NB4 (cell line): ENCODE measurements around the gene KDM1B.
"Not testable (repeated sequence)": the region's sequence is repeated elsewhere in the genome, so short reads cannot be mapped to it uniquely, and the experiment has no call there.

ENCODE experiments used
- DNase-seq: peaks from one replicate; pipeline ENCODE4 v3.0.0; 2010; ENCODE audit warnings: low read depth
- H3K4me3 ChIP-seq: one replicate; pipeline ENCODE4 v1.5.1; 2011; ENCODE audit warnings: mild to moderate bottlenecking, low read depth, low read length, moderate library complexity
- MYC ChIP-seq: IDR thresholded peaks from 2 replicates; pipeline ENCODE4 v1.6.1; 2011; ENCODE audit warnings: low read depth, low read length
- POLR2A ChIP-seq: IDR thresholded peaks from 2 replicates; pipeline ENCODE4 v1.6.1; 2011; ENCODE audit warnings: mild to moderate bottlenecking; ENCODE audit not compliant: insufficient read length; ENCODE audit errors: extremely low read depth
- TF ChIP-seq, protein P1 (sequence below): IDR thresholded peaks from 2 replicates; pipeline ENCODE4 v1.6.1; 2011; ENCODE audit warnings: low read depth, low read length
- TF ChIP-seq, protein P2 (sequence below): IDR thresholded peaks from one replicate; pipeline ENCODE4 v1.5.1; 2012; ENCODE audit warnings: low read depth, low read length

KDM1B gene

DNA sequence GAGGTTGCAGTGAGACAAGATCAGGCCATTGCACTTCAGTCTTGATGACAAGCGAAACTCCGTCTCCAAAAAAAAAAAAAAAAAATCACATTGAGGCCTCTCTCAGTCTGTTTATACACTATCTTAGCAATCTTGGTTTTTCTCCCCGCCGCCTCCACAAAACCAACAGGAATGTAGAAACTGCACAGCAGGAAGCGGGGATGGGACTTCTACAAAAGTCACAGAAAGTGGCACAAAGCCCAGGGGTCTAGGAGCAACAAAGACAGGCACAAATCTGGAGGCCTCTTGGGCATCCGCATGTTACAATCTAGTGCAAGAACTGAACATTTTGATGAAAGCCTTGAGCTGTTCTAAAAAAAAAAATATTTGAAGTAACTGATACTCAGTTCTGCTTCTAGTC lies 48.6 kb downstream of the KDM1B start:
- H3K4me3 ChIP-seq = no peak overlapping the region
- DNase-seq = no peak
- TF ChIP-seq, protein P1, sequence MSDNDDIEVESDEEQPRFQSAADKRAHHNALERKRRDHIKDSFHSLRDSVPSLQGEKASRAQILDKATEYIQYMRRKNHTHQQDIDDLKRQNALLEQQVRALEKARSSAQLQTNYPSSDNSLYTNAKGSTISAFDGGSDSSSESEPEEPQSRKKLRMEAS = no peak
- TF ChIP-seq, protein P2, sequence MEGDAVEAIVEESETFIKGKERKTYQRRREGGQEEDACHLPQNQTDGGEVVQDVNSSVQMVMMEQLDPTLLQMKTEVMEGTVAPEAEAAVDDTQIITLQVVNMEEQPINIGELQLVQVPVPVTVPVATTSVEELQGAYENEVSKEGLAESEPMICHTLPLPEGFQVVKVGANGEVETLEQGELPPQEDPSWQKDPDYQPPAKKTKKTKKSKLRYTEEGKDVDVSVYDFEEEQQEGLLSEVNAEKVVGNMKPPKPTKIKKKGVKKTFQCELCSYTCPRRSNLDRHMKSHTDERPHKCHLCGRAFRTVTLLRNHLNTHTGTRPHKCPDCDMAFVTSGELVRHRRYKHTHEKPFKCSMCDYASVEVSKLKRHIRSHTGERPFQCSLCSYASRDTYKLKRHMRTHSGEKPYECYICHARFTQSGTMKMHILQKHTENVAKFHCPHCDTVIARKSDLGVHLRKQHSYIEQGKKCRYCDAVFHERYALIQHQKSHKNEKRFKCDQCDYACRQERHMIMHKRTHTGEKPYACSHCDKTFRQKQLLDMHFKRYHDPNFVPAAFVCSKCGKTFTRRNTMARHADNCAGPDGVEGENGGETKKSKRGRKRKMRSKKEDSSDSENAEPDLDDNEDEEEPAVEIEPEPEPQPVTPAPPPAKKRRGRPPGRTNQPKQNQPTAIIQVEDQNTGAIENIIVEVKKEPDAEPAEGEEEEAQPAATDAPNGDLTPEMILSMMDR = no peak
- TF ChIP-seq POLR2A (no peak), MYC (no peak)

DNA sequence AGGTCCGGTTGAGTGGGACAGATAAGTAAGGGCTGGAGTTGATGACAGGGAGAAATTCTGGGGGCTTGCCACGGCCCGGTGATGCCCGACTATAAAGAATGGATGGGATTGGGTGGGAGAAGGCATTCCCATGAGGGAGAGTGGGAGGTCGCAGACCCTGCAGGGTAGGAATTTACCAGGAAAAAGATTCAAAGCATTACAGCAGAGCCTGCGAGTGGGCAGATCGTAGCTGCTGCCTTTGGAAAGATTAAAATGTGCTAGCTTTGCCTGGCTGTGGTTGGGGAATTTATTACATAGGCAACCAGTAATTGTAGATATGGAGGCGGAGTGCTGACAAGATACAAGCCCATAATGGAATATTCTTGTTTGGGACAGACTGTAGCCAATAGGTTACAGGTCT lies 49.5 kb downstream of the KDM1B start:
- no peak for DNase-seq
- TF ChIP-seq, protein P1 = no peak
- TF ChIP-seq, protein P2 = no peak
- no peak for TF ChIP-seq MYC
- TF ChIP-seq POLR2A = no peak
- H3K4me3 ChIP-seq = no peak overlapping the region

DNA sequence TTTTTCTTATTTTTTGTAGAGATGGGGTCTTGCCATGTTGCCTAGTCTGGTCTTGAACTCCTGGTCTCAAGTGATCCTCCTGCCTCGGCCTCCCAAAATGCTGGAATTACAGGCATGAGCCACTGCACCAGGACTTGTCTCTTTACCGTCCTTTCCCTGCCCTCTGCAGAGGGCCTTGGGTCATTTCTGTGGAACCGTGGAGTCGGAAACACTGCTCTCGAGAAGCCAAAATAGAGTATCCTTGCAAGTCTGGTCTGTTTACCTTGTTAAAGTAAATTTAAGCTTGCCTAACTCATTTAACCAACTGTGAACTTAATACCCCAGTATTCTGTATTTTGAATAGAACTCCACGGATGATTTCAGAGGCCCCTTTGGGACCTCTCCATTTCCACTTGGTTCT lies 51.4 kb downstream of the KDM1B start:
- H3K4me3 ChIP-seq = no peak overlapping the region
- no peak for DNase-seq

DNA sequence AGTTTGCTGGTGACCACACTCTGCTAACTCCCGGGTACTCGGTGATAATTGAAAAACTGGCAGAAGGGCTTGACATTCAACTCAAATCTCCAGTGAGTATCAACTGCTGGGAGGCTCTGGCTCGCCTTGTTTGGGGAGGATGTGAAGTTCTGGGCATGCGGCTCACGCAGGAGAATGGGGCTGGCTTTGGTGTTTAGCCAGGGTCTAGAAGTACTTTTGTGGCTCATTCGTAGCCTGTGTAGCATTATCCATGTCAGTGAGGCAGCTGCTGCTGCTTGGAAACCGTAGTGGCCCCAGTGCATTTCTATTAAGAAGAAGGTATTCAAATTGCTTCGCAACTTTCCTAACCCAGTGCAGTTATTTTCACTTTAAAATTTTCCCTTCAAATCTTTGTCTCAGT lies 52.2 kb downstream of the KDM1B start:
- no peak overlapping the region for H3K4me3 ChIP-seq
- no peak for DNase-seq
- TF ChIP-seq, protein P2 = no peak
- TF ChIP-seq MYC (no peak), POLR2A (no peak)
- TF ChIP-seq, protein P1 = no peak

More for the DNA sequence above, 51.4 kb downstream of the KDM1B start:
- TF ChIP-seq POLR2A = no peak
- TF ChIP-seq, protein P2 = no peak
- no peak for TF ChIP-seq MYC
- TF ChIP-seq, protein P1 = no peak

DNA sequence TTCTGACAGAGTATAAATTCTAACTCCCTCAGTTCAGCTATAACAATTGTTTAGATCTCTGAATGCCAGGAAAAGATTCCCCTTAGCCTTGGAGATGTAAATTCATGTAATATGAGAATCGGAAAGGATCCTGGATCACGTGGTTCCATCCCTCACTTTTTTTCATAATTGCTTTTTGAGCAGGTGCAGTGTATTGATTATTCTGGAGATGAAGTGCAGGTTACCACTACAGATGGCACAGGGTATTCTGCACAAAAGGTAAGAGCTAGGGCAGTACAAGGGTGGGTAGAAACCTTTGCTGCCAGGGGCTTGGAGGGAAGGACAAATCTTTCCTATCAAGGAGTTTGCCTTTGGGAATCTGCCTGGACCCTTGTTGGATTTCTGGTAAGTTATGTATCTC lies 52.7 kb downstream of the KDM1B start:
- DNase-seq = no peak
- H3K4me3 ChIP-seq = no peak overlapping the region
- no peak for TF ChIP-seq POLR2A
- TF ChIP-seq, protein P1 = no peak
- TF ChIP-seq, protein P2 = no peak
- no peak for TF ChIP-seq MYC

DNA sequence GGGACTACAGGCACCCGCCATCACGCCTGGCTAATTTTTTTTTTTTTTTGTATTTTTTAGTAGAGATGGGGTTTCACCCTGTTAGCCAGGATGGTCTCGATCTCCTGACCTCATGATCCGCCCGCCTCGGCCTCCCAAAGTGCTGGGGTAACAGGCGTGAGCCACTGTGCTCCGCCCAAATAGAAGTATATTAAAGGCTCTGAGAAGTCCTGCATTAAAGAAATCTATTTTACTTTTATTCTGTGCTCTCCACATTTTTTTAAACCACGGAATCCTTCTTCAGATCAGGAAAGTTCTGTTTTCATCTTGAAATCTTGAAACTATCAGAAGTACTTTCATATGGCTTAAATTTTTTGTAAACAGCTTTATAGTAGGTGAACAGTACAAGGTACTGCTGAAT lies 53.6 kb downstream of the KDM1B start:
- H3K4me3 ChIP-seq, DNase-seq: not testable (repeated sequence)
